ELF-1 (cell line): Measurements from ENCODE around the gene NAGK.

Source experiments
- DNase-seq: peaks from one replicate; pipeline ENCODE4 v3.0.0-alpha.2; 2016; ENCODE audit warnings: low read depth, low spot score

NAGK gene

DNA sequence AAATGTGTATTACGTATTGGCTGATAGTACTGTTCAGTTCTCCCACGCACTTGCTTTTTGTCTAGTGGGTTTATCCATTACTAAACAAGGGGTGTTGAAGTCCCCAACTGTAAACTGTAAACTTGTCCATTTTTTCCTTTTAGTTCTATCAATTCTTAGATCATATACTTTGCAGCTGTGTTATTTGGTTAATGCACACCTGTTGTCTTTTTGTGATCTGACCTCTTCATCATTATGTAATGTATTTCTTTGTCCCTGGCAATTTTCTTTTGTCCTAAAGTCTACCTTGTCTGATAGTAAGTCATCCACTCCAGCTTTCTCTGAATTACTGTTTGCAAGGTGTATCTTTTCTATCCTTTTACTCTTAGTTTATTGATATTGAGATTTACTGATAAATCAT is 39.6 kb downstream of the NAGK start:
- DNase-seq = no peak

DNA sequence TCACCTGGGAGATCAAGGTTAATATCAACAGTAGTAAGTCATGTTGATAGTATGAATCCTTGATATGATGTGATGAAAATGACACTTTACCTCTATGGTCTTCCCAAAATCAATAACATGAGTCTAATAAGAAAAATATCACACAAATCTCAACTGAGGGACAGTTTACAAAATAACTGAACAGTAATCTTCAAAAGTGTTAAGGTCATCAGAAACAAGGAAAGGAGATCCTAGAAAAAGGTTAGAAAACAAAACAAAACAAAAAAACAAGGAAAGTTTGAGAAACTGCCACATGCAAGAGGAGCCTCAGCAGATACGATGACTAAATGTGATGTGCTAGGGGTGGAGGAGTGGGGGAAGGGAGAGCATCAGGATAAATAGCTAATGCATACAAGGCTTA is 45.4 kb downstream of the NAGK start:
- no peak for DNase-seq

DNA sequence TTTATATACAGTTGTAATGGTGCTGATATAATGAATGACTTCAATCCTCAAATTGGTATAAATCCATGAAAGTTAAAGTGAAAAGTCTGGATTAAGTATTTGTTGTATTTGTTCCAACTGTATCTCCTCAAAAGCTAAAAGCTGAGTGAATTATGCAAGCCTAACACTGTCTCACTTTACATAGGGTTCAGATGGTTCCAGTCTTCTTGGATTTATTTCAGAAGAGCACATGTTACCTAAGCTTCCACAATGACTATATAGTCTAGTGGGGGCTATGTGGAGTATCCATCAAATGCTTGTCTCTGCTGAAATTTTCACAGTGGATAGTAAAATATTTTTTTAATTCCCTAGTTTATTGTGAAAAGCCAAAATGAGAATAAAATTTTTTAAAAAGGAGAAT is 48.6 kb downstream of the NAGK start:
- DNase-seq = no peak

DNA sequence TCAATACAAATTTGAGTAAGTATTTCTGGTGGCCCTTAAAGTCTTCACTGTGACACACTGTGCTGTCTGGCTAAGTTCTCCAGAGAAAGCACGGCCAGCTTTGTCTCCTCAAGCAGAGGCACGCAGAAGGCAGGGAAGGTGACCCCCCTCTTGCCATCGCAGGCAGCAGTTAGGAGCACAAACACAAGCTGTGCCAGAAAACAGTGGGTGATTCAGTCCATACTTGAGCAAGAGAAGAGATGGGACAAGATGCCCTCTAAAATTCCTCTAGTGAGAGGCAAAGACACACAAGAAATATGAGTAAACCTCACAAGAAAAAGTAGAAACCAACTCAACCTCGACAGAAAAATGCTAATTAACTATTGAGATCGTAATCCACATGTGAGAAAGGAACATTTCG is 51.7 kb downstream of the NAGK start:
- no peak for DNase-seq

DNA sequence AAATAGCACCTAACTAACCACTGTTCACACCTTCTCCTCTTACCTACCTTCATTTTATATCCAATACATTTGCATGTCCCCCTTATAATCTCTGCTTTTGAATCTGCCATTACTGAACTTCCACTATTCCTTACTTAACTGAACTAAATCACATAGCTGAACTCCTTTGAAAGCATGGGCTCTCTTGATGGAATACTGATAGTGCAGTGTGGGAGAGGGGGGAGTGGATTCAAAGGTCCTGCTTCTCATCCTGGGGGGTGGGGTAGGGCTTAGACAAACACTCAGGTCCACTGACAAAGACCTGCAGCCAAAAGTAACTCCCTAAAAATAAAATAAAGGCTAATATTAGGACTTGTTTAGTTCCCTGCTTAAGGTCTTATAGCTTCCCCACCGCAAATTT is 53.0 kb downstream of the NAGK start:
- DNase-seq = no peak

DNA sequence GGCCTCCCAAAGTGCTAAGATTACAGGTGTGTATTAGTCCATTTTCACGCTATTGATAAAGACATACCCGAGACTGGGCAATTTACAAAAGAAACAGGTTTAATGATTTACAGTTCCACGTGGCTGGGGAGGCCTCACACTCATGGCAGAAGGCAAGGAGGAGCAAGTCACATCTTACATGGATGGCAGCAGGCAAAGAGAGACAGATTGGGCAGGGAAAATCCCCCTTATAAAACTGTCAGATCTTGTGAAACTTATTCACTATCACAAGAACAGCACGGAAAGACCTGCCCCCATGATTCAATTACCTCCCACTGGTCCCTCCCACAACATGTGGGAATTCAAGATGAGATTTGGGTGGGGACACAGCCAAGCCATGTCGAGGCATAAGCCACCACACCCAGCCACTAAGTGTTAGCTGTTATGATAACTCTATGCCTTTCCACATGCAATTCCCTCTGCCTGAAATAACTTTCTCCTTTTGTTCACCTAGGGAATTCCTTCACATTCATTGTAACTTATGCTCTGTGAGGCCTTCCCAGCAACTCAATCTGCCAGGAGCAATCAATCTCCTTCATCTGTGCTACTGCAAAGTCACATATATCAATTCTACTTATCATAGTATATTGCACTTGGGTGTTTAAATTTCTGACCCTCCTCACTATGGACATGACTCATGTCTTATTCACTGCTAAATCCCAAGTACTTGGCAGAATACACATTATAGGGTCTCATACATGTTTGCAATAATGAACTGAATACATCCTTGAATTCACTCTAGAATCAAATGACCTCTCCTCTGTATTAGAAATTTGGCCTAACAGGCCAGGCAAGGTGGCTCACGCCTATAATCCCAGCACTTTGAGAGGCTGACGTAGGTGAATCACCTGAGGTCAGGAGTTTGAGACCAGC is 54.2 kb downstream of the NAGK start:
- no peak for DNase-seq

DNA sequence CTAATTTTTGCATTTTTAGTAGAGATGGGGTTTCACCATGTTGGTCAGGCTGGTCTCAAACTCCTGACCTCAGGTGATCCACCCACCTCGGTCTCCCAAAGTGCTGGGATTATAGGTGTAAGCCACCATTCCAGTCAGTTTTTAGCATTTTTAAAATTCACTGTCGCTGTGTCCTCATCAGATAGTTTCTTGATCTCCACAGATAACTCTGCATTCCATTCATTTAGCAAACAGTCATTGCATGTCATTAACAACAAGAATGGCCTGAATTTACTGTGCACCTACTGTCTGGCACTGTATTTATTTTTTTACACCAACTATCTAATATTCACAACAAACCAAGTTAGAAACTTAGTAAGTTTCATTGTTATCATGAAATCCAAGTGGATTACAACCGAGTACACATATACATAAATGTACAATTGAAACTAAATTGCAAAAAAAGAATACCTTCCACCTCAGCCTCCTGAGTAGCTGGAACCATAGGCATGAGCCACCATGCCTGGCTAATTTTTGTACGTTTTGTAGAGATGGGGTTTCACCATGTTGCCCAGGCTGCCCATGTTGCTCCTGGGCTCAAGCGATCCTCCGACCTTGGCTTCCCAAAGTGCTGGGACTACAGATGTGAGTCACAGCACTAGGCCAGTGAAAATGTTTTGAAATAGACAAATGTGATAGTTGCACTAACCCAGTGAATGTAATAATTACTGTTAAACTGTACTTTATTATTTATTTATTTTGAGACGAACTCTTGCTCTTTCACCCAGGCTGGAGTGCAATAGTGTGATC is 57.3 kb downstream of the NAGK start:
- DNase-seq = no peak

DNA sequence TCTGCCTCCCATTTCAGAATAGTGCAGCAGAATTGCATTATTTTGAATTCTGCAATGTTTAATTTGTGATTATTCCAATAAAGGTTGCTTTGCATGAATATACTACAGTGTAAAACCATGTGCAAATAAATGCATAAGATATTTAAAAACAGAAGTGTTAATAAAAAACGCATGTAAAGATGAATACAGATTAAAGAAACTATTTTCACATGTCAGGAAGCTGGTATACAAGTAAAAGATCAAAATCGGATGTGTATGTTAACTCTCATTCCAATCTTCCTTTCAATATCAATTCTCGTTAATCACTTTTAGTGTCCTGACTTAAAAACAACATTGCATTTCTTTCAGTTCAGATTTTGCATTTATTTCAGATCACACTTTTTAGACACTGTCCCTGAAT is 58.5 kb downstream of the NAGK start:
- no peak for DNase-seq
